Adipocyte (in vitro differentiated cells): ENCODE results near the gene NFATC2IP.

ENCODE experiments used
- DNase-seq: peaks from one replicate; pipeline ENCODE4 v3.0.0-alpha.2; 2015; ENCODE audit warnings: low read depth
- H3K27me3 ChIP-seq: replicated peaks from 2 replicates; pipeline ENCODE4 v1.7.0; 2013; ENCODE audit warnings: mild to moderate bottlenecking, low read length, moderate library complexity; ENCODE audit not compliant: control insufficient read depth, insufficient read depth
- H3K36me3 ChIP-seq: 2 replicates; pipeline ENCODE4 v1.7.0; 2013; ENCODE audit warnings: low read length, mild to moderate bottlenecking, moderate library complexity; ENCODE audit not compliant: control insufficient read depth, insufficient read depth, severe bottlenecking
- H3K4me1 ChIP-seq: 2 replicates; pipeline ENCODE4 v1.7.0; 2013; ENCODE audit warnings: mild to moderate bottlenecking, low read length, moderate library complexity; ENCODE audit not compliant: control insufficient read depth, insufficient read depth
- H3K4me3 ChIP-seq: 2 replicates; pipeline ENCODE4 v1.7.0; 2013; ENCODE audit warnings: mild to moderate bottlenecking, low read length, moderate library complexity
- H3K9ac ChIP-seq: 2 replicates; pipeline ENCODE4 v1.7.0; 2013; ENCODE audit warnings: mild to moderate bottlenecking, low read length, moderate library complexity
- H3K9me3 ChIP-seq: 2 replicates; pipeline ENCODE4 v1.7.0; 2013; ENCODE audit warnings: mild to moderate bottlenecking, low read length, moderate library complexity; ENCODE audit not compliant: control insufficient read depth

Gene NFATC2IP

DNA sequence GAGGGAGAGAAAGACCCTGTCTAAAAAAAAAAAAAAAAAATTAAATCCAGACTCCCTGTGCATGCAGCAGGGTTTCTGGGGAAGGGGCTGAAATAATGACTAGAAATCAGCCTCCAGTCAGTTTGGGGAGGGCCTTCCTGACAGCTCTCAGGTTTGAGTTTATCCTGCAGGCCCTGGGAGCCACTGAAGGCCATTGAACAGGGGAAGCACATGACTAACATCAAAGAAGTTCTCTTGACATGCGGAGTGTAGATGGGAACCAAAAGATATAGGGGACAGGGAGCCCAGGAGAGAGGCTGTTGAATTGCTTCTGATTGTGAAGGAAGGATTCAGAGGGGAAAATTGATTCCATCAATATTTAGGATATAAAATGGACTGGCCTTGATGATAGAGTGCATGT, 22.9 kb upstream of the NFATC2IP start:
- no peaks in the 10 kb centered on the region for H3K27me3 ChIP-seq
- DNase-seq, result no peak
- H3K9ac ChIP-seq, result no peak overlapping the region
- H3K9me3 ChIP-seq, result no peaks in the 10 kb centered on the region
- H3K4me3 ChIP-seq, result no peak overlapping the region
- H3K4me1 ChIP-seq, result peaks cover 8% of the 10 kb centered on the region
- no peaks in the 10 kb centered on the region for H3K36me3 ChIP-seq

DNA sequence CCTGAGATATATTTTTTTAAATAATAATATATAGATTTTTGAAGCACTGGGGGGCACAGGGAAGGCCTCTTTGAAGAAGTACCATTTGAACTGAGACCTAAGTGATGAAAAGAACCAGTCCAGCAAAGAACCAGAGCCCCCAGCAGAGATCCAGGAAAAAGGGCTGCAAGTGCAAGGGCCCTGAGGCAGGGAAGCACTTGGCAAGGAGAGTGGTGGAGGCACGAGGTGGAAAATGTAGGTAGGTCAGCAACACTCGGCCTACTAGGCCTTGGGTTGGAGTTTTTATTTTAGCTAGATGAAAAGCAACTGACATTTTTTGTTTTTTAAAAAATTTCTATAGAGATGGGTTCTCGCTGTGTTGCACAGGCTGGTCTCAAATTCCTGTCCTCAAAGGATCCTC, 20.5 kb upstream of the NFATC2IP start:
- no peak for DNase-seq
- Histone ChIP-seq H3K4me1 (peaks cover 3% of the 10 kb centered on the region), H3K36me3 (no peaks in the 10 kb centered on the region), H3K4me3 (no peak overlapping the region), H3K9me3 (no peaks in the 10 kb centered on the region), H3K9ac (peak overlapping the region; percentile 24), H3K27me3 (peaks cover 7% of the 10 kb centered on the region)

DNA sequence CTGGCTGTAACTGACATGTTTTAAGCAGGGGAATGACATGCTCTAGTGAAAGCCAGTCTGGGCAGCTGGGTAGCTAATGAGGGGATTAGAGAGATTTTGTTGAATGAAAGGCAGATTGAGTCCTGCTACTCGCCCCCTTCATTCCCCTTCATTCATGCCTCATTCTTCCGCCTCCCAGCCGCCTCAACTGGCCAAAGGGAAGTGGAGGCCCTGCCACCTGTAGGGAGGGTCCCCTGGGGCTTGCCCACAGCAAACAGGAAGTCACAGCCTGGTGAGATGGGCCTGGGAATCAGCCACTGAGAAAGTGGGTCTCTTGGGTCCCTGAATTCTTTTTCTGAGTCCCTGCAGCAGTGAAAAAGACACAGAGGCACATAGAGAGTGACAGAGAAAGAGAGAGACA, 20.1 kb upstream of the NFATC2IP start:
- no peak overlapping the region for H3K4me3 ChIP-seq
- no peak for DNase-seq
- peaks cover 3% of the 10 kb centered on the region for H3K4me1 ChIP-seq
- H3K9me3 ChIP-seq, result no peaks in the 10 kb centered on the region
- H3K9ac ChIP-seq, result peak overlapping the region; percentile 24
- H3K27me3 ChIP-seq, result peaks cover 7% of the 10 kb centered on the region
- no peaks in the 10 kb centered on the region for H3K36me3 ChIP-seq

DNA sequence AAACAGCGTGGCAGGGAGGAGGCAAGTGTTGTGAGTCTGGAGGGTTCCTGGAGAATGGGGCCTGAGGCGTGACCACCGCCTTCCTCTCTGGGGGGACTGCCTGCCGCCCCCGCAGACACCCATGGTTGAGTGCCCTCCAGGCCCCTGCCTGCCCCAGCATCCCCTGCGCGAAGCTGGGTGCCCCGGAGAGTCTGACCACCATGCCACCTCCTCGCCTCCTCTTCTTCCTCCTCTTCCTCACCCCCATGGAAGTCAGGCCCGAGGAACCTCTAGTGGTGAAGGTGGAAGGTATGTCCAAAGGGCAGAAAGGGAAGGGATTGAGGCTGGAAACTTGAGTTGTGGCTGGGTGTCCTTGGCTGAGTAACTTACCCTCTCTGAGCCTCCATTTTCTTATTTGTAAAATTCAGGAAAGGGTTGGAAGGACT, 18.9 kb upstream of the NFATC2IP start, which contains the start of gene CD19:
Gene CD19, plus strand, starts transcription at position 171 of the 425 bp plus-strand sequence. Its CDS starts 30 bp downstream, at position 201.
- H3K36me3 ChIP-seq, result no peaks in the 10 kb centered on the region
- H3K9ac ChIP-seq, result no peak within 1 kb of the TSS
- no peaks in the 10 kb centered on the region for H3K4me1 ChIP-seq
- peaks cover 7% of the 10 kb centered on the region for H3K27me3 ChIP-seq
- DNase-seq, result no peak
- no peak within 1 kb of the TSS for H3K4me3 ChIP-seq
- no peaks in the 10 kb centered on the region for H3K9me3 ChIP-seq

DNA sequence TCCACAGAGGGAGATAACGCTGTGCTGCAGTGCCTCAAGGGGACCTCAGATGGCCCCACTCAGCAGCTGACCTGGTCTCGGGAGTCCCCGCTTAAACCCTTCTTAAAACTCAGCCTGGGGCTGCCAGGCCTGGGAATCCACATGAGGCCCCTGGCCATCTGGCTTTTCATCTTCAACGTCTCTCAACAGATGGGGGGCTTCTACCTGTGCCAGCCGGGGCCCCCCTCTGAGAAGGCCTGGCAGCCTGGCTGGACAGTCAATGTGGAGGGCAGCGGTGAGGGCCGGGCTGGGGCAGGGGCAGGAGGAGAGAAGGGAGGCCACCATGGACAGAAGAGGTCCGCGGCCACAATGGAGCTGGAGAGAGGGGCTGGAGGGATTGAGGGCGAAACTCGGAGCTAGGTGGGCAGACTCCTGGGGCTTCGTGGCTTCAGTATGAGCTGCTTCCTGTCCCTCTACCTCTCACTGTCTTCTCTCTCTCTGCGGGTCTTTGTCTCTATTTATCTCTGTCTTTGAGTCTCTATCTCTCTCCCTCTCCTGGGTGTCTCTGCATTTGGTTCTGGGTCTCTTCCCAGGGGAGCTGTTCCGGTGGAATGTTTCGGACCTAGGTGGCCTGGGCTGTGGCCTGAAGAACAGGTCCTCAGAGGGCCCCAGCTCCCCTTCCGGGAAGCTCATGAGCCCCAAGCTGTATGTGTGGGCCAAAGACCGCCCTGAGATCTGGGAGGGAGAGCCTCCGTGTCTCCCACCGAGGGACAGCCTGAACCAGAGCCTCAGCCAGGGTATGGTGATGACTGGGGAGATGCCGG, 18.2 kb upstream of the NFATC2IP start:
- Histone ChIP-seq H3K4me3 (no peak overlapping the region), H3K9ac (no peak overlapping the region), H3K9me3 (no peaks in the 10 kb centered on the region), H3K27me3 (peaks cover 10% of the 10 kb centered on the region), H3K36me3 (no peaks in the 10 kb centered on the region), H3K4me1 (no peaks in the 10 kb centered on the region)
- no peak for DNase-seq

DNA sequence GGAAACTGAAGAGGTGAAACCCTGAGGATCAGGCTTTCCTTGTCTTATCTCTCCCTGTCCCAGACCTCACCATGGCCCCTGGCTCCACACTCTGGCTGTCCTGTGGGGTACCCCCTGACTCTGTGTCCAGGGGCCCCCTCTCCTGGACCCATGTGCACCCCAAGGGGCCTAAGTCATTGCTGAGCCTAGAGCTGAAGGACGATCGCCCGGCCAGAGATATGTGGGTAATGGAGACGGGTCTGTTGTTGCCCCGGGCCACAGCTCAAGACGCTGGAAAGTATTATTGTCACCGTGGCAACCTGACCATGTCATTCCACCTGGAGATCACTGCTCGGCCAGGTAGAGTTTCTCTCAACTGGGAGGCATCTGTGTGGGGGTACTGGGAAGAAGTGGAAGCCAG, 17.6 kb upstream of the NFATC2IP start:
- H3K36me3 ChIP-seq, result no peaks in the 10 kb centered on the region
- H3K9ac ChIP-seq, result no peak overlapping the region
- H3K27me3 ChIP-seq, result peaks cover 11% of the 10 kb centered on the region
- H3K4me3 ChIP-seq, result no peak overlapping the region
- no peak for DNase-seq
- H3K4me1 ChIP-seq, result no peaks in the 10 kb centered on the region
- H3K9me3 ChIP-seq, result no peaks in the 10 kb centered on the region

DNA sequence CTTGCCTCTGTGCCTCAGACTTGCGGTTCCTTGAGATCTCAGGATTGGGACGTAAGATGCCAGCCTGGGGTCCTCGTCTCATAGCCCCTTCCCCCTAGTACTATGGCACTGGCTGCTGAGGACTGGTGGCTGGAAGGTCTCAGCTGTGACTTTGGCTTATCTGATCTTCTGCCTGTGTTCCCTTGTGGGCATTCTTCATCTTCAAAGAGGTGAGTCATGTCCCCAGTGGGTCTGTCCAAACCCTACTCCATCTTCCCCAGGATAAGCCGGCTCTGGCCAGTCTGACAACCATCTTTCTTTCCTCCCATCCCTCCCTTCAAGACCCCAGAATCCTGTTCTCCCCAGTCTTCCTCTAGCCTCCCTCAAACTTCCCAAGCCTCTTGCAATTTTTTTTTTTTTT, 15.4 kb upstream of the NFATC2IP start:
- Histone ChIP-seq H3K9ac (no peak overlapping the region), H3K27me3 (peaks cover 11% of the 10 kb centered on the region), H3K9me3 (no peaks in the 10 kb centered on the region), H3K4me1 (no peaks in the 10 kb centered on the region), H3K36me3 (no peaks in the 10 kb centered on the region), H3K4me3 (no peak overlapping the region)
- no peak for DNase-seq

DNA sequence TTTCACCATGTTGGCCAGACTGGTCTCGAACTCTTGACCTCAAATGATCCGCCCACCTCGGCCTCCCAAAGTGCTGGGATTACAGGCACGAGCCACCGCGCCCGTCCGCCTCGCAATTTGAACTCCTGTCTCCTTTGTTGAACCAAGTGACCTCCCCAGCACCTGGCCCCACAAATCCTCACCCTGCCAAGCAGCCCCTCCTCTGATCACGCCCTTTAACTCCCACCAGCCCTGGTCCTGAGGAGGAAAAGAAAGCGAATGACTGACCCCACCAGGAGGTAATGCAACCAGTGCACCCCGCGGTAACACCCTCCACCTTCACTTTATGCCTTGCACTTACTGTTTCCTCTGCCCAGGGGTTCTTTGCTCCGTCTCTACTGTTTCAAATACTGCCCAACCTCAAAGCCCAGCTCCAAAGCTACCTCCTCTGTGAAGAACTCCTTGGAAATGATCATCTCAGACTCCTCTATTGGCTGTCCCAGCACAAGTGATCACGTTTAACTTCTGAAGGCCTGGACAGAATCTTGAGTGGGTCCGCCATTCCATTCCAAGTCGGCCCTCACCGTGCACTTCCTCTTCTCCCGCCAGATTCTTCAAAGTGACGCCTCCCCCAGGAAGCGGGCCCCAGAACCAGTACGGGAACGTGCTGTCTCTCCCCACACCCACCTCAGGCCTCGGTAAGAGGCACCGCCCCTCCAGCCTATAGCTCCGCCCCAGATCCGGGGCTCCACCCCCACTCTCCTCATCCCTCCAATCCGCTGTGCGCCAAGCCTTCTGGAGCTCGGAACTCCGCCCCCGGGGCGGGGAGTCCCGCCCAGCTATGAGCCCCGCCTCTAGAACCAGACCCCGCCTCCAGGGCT, 14.6 kb upstream of the NFATC2IP start:
- Histone ChIP-seq H3K9me3 (no peaks in the 10 kb centered on the region), H3K27me3 (peaks cover 11% of the 10 kb centered on the region), H3K36me3 (no peaks in the 10 kb centered on the region), H3K4me1 (no peaks in the 10 kb centered on the region), H3K4me3 (peak overlapping the region; percentile 4), H3K9ac (no peak overlapping the region)
- peak; percentile 56 for DNase-seq

DNA sequence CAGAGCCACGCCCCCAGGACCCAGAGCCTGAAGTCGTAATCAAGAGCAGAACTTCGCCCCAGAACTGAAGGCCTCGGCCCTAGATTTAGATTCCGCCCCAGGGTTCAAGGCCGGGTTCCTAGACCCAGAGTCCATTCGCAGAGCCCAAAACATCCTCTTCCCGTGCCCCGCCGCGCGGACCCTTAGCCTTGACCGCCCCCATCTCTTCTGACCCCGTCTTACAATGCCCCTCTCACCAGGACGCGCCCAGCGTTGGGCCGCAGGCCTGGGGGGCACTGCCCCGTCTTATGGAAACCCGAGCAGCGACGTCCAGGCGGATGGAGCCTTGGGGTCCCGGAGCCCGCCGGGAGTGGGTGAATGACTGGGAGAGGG, 14.0 kb upstream of the NFATC2IP start:
- DNase-seq, result no peak
- H3K4me1 ChIP-seq, result no peaks in the 10 kb centered on the region
- no peak overlapping the region for H3K9ac ChIP-seq
- peaks cover 11% of the 10 kb centered on the region for H3K27me3 ChIP-seq
- no peak overlapping the region for H3K4me3 ChIP-seq
- H3K9me3 ChIP-seq, result no peaks in the 10 kb centered on the region
- H3K36me3 ChIP-seq, result no peaks in the 10 kb centered on the region

DNA sequence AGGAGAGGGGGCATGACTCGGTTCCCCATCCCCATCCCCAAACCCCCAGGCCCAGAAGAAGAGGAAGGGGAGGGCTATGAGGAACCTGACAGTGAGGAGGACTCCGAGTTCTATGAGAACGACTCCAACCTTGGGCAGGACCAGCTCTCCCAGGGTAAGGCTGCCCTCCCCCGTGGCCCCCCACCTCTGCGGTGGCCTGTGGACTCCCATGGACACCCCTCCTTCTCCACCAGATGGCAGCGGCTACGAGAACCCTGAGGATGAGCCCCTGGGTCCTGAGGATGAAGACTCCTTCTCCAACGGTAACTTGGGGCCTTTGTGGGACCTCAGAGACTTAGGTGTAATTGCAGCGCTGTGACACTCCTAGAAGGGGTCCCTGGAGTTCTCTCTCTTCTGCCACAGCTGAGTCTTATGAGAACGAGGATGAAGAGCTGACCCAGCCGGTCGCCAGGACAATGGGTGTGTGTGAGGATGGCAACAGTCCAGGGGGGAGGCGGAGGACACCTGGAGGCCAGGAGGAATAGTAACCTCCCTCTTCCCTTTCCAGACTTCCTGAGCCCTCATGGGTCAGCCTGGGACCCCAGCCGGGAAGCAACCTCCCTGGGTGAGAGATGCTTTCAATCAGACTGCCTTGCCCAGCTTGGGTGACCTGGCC, 13.4 kb upstream of the NFATC2IP start:
- H3K27me3 ChIP-seq, result peaks cover 11% of the 10 kb centered on the region
- H3K9me3 ChIP-seq, result no peaks in the 10 kb centered on the region
- H3K36me3 ChIP-seq, result no peaks in the 10 kb centered on the region
- no peaks in the 10 kb centered on the region for H3K4me1 ChIP-seq
- H3K4me3 ChIP-seq, result no peak overlapping the region
- no peak overlapping the region for H3K9ac ChIP-seq
- no peak for DNase-seq

DNA sequence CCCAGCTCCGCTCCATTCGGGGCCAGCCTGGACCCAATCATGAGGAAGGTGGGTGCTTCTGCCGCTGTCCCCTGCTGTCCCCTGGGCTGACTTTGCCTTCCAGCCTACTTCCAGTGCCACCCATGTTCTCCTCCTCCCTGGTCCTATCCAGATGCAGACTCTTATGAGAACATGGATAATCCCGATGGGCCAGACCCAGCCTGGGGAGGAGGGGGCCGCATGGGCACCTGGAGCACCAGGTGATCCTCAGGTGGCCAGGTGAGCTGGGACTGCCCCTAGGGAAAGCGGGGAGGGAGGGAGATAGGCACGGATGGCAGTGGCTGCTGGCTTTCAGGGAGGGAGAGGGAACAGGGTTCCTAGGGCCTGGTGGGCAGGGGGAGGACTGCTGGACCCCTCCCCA, 12.0 kb upstream of the NFATC2IP start:
- no peak overlapping the region for H3K9ac ChIP-seq
- no peaks in the 10 kb centered on the region for H3K36me3 ChIP-seq
- no peaks in the 10 kb centered on the region for H3K9me3 ChIP-seq
- H3K4me3 ChIP-seq, result no peak overlapping the region
- no peak for DNase-seq
- H3K4me1 ChIP-seq, result no peaks in the 10 kb centered on the region
- peaks cover 11% of the 10 kb centered on the region for H3K27me3 ChIP-seq
